ENCODE measurements around the gene MARCHF9.
A peak's percentile ranks its signal among the peaks of the same experiment; 100 is the strongest.

MARCHF9 gene

DNA sequence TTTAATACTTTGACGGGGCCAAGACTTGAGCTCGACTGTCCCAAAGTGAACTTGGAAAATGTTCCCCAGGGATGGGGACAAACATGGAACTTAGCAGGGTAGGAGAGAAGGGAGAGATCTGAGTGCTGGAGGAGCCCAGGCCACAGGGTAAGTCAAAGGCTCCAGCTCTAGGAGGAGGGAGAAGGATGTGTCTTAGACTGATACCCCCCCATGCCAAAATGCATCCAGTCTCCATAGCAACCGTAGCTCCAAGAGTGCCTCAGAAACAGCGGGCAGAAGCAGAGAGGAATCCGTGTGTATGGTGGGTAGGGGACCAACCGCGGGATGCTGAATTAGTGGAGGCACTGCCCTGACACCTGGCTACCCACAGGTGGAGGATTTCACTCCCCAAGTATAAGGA, 15.5 kb upstream of the MARCHF9 start:
- no peak for DNase-seq

DNA sequence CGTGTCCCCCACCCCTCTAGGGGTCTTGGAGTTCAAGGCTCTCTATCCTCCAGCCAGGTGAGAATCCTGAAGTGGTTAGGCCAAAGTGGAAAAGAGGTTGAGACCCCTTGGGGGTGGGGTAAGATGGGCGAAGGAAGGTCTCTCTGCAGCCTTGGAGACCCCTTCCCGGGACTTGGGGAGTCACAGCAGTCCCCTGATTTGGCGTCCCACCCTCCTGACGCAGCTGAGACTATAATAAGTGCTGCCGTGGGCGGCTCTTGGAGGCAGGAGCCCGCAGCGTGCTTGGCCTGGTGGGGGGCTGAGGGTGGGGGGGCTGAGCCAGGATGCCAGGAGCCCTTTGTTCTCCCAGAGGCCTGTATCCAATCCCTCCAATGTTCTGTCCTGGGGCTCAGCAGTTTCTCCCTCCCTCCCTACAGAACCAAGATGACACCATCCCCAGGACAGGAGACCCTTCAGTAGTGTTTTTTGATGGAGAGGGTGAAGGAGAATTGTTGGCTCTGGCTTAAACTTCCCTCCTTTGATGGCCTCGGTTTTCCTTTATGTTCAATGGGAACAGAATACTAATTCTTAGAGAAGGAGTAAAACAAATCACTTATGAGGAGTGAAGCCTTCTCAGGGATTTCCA, 14.9 kb upstream of the MARCHF9 start:
- no peak for DNase-seq

DNA sequence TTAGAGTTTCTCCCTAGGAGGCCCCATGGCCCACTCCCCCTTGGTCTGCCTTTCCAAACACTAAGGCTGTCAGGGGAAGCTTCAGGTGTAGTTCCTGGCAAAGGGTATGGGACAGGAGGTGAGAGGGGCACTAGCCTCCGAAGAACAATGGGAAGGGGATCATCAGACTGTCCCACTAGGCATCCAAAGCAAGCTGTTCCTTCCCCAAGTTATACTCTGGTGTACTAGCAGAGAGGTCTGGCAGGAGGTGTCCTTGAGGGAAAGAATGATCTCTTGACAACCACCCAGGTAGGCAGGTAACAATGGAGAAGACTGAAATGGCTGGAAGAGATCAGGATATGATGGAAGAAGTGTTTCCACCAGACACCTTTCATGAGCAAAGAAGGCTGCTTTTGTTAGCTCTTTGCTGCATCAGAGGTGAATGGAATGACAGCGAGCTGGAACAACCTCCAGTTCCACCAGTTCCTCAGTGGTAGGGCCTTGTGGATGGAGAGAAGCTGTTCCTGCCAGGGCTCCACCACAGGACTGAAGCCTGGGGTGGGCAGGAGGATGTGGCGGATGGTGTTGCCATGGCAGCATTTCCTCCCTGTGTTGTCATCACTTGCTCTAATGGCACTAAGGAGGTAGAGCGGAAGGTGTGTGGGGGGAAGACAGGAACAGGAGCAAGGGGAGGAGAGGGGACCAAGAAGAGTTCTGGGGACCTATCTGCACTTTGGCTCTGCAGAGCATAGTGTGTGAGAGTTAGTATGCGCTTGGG, 14.1 kb upstream of the MARCHF9 start:
- peak; percentile 72 for DNase-seq

DNA sequence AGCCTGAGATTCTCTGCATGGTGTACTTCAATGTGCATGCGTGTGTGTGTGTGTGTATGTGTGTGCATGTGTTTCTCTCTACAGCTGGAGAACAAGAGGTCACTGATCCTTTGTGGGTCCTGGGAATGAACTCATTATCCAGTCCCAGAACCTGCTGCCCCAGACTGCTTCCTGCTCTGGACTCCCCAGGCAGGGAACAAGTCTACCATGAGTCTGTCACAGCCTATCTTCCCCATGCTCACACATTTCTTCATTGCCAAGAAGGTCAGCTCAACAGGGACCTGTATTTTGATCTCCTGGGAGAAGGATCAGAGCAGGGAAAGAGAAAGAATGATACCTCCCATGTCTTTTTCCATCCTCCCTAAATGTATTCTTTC, 13.5 kb upstream of the MARCHF9 start:
- no peak for DNase-seq

DNA sequence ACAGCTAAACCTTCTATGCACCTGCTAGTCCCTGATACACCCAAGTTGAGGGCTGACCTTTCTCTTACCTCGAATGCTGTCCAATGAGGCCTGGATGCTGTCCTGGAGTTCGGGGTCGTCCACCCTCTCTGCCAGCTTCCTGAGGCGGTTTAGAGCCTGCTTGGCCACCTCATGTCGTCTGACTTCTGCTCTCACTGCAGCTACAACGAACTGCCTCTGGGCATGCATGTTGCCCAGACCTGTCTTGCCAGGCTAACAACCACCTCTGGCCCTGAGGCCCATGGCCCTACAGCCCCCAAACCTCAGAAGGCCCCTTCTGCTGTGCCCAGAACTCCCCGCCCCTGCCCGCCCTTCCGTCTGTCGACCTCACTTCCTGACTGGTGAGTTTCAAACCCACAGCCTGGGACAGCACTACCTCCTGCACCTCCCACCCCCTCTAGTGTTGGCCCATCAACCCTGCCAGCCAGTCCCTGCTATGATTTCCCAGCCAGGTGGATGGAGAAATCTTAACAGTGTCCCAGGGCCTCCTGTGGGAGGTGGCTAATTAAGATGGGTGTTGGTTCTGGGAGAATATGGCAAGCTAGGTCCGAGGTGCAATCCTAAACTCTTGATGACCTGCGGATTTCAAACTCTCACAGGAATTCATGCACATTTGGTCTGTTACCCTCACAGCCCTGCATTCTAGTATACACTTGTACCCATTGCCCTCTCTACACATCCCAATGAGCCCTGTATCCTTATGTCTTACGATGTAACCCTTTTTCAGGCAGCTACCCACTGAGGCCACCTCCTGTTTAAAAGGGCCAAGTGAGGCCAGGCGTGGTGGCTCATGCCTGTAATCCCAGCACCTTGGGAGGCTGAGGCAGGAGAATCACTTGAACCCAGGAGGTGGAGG, 12.8 kb upstream of the MARCHF9 start:
- DNase-seq: peak; percentile 74

DNA sequence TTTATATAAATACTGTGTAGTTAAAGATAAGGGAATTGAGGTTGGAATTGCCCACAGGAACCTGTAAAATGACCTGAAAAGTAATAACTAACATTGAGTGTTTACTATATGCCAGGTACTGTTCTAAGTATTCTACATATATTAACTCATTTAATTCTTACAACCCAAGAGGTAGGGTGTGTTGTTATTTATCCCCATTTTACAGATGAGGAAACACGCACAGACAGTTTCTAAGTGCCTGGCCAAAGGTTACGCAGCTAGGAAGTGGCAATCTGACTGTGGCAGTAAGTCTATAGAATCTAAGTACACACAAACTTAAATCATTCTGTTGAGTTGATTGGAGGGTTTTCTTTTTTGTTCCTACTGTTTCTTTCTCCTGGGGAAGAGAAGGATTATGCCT, 11.1 kb upstream of the MARCHF9 start:
- no peak for DNase-seq

DNA sequence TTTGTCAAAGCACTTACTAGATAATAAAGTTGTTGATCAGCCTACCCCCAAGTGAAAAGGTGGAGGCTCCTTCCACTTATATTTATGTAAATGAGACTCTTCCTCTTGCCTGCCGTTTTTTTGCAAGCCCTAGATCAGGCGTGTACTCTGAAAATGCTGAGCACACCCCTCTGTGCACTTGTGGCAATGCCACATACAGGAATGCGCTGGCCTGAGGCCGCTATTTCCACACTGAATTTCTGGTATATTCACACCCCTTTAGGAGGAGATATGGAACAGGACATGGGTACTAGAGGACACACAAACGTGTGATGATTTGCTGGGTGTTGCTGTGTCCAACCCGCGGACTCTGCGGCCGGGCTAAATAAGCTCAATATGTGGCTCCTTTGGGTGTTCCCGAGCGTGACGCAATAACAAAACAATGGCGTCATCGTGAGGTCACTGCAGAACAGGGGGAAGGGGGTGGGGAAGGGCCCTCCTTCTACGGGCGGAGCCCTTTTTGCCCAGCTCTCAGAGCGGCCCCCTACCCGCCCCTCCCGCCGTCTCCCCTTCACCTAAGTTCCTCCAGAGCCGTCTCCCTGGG, 10.6 kb upstream of the MARCHF9 start:
- peak; percentile 64 for DNase-seq

DNA sequence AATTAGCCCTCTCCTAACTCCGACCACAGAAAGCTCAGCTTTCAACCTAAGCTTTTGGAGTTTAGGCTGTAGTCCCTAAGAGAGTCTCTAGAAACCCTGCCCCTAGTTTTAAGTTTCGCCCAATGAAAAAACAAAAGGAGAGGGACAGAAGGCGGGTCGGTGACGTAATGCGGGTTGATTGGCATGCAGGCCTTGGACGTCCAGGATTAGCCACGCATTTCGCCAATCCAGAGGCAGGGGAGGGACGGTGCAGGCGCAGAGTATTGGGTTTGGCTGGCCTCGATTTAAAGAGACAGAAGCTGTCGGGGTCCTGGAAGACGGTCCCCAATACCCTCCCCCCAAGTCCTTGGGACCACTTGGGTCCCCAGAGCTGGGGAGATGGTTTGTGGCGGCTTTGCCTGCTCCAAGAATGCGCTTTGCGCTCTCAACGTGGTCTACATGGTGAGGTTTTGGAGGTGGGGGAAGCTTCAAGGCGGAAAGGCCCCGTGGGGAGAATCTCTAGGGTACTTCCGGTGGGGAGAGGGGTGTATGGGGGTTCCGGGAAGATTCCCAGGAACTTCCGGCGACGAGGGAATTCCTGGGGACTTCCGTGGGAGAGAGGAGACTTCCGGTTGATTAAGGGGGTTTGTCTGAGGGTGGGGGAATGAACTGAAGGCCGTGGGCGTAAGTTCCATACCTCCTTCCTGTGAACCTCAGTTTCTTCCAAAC, 10.0 kb upstream of the MARCHF9 start, which contains the start of gene TSPAN31:
Gene TSPAN31 (plus strand): TSS at position 263 of the 708 bp plus-strand sequence. CDS start 116 bp downstream, at position 379.
- DNase-seq: peak; percentile 94

DNA sequence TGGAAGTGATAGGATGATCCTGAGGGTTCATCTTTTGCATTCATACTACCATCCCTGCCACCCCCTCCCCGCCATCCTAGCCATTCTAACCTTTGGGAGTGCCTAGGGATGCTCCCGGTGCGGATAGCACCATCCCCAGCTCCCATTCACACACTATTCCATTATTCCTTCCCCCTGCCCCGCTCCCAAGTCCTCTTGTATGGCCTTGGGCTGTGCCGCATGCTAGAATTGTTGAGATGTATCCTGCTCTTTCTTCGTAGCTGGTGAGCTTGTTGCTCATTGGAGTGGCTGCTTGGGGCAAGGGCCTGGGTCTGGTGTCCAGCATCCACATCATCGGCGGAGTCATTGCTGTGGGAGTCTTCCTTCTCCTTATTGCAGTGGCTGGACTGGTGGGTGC, 9.4 kb upstream of the MARCHF9 start:
- DNase-seq: no peak

DNA sequence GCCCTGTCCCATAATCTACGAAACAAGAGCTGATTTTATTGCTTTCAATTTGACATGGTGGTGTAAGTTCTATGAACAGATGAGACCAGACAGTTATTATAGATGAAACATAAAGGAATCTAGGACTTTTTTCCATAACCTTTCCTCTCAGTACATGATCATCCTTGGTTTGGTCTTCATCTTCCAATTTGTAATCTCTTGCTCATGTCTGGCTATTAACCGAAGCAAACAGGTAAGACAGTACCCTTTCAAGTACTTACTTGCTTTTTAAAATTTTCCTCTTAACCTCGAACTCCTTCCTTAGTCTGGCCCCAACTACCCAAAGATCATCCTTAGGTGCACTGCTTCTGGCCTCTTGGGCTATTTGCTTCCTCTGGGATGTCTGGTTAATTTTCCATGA, 8.9 kb upstream of the MARCHF9 start:
- DNase-seq: no peak

DNA sequence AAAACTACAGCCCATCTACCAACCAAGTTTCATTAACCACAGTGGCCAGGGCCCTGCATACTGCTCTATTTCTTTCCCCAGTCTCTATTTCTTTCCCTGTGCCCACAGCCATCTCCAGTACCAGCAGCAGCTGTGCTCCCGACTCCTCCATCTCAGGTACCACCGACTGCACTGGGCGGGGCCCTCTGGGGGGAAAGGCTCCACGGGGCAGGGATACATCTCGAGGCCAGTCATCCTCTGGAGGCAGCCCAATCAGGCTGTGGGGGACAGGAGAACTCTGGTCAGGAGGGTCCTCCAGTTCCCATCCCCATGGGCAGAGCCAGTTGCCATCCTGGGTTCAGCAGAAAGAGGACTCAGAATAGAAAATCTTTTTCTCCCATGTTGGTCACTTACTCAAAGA, 5.8 kb upstream of the MARCHF9 start:
- no peak for DNase-seq

DNA sequence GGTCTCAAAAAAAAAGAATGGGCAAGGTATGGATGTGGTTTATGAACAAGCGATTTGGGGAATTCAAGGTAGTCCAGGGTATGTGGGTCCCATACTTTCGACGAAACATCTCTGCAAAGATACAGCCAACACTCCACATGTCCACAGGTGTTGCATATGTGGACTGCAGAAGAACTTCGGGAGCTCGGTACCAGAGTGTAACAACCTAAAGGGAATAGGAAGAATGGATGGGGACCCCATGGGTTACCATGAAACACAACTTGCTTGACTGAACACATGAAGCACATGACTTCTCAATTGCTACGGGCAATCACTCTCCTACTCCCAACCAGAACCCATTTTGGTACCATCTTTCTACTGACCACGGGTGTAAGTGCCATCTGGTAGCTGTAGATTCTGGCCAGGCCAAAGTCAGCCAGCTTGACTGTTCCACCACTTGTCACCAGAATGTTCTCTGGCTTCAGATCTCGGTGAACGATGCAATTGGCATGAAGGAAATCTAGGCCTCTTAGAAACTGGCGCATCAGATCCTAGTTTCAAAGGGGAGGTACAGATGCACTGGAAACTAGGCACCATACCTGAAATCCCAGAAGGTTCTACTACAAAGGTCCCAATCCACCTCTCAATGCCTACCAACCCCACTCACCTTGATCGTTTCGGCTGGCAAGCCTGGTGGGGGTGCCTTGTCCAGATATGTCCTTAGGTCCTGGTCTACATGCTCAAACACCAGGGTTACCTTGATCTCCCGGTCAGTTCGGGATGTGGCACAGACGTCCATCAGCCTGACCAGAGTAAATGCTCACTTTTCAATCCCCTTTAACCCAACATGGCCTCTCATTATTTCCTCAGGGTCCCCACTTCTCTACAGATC, 4.1 kb upstream of the MARCHF9 start:
- DNase-seq: no peak

DNA sequence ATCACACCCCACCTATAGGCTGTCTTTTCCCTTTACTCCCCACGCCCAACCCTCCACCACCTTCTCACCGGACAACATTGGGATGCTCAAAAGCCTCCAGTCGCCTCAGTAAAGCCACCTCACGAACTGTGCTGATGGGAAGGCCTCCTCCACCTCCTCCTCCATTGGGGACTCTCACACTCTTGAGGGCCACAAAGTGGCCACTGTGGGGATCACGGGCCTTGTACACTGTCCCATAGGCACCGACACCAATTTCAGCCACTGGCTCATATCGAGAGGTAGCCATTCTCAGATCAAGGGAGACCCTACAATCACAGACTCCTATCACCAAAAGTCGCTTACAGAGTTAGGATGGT, 3.5 kb upstream of the MARCHF9 start:
- DNase-seq: no peak

DNA sequence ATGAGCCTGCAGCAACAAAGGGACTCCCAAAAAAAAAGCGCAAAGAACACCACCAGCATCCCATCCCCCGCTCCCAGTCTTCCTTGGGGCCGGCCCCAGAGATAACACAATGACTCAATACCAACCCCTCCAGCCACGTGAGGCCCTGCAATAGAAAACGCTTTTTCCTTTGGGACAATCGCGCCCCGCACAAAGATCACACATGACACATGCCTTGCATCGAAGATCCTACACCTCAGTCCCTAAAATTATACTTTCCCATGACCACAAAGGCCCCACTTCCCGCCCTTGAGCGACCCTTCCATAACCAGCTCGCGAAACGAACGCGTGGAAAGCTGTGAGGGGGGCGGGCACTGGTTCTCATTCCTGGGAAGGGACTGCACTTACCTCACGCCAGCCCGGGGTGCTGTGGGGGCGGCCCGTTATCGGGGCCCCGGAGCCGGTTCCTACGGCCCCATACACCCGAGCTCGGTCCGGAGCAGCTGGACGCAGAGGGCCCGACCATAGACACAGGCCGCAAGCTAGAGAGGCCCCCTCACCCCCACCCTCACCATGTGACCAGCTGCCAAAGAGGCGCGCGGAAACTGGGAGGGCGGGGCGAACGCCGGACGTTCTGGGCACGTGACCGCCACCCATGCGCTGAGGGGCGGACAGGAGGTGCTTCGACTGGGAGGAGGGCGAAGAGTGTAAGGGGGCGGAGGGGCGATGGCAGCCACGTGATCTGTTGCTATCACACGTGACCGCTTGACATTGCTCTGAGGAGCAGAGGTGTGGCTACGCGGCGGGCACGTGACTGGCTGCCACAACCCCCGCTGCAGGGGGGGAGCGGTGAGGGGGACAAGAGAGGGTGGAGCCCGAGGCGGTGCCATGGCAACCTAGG, 2.9 kb upstream of the MARCHF9 start, which contains the start of gene CDK4:
Gene CDK4 (minus strand): TSS at position 523 of the 880 bp plus-strand sequence. CDS start 593 bp downstream, outside the sequence.
- peak; percentile 97 for DNase-seq

DNA sequence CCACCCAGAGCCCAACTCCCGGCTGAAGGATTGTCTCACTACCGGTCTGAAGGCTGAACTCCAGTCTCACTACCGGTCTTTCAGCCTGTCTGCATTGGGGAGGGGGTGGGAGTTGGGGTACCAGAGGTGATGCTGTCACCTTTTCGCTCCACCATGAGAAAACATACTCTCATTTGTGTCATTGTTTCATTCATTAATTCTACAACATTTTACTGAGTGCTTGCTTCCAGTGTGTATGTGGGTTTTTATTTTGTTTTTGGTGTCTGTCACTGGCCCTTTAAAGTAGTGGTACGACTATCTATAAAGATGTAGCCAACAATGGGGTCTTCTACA, 2.3 kb upstream of the MARCHF9 start:
- no peak for DNase-seq

DNA sequence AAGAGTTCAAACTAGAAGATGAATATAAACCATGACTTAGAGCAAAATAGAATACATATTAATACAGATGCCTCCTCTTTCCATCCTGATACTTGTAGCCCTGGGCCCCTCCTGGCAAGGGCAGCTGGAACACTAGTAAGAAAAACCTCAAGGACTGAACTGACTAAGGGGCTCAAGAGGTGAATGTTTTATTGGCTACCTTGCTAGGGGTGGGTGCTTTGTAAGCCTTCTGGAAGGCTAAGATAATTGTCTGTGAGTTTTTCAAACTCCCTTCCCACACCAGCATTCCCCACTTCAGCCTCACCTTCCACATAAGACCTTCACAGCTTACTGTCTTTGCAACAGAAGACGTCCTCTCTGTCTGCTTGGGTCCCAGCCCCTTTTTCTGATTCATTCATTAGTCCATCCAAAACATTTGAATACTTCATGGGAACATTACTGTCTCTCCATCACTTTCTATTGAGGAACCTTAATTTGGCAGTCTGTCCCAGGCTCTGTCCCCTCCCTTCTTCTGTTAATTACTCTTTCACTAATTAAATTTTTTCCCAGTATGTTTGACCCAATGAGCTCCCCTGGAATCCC, 1.1 kb upstream of the MARCHF9 start:
- DNase-seq: no peak

DNA sequence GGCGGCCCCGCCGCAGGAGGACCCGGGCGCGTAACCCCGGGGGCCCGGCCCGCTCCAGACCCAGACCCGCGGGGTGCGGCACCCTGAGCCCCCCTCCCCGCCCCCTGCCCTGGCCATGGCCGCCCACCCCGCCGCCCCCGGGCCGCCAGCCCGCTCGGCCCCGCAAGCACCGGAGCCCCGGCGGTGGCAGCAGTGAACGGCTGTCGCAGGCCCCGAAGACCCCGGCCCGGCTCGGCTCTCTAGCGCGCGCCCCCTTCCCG, 221 bp downstream of the MARCHF9 start:
- no peak for DNase-seq

DNA sequence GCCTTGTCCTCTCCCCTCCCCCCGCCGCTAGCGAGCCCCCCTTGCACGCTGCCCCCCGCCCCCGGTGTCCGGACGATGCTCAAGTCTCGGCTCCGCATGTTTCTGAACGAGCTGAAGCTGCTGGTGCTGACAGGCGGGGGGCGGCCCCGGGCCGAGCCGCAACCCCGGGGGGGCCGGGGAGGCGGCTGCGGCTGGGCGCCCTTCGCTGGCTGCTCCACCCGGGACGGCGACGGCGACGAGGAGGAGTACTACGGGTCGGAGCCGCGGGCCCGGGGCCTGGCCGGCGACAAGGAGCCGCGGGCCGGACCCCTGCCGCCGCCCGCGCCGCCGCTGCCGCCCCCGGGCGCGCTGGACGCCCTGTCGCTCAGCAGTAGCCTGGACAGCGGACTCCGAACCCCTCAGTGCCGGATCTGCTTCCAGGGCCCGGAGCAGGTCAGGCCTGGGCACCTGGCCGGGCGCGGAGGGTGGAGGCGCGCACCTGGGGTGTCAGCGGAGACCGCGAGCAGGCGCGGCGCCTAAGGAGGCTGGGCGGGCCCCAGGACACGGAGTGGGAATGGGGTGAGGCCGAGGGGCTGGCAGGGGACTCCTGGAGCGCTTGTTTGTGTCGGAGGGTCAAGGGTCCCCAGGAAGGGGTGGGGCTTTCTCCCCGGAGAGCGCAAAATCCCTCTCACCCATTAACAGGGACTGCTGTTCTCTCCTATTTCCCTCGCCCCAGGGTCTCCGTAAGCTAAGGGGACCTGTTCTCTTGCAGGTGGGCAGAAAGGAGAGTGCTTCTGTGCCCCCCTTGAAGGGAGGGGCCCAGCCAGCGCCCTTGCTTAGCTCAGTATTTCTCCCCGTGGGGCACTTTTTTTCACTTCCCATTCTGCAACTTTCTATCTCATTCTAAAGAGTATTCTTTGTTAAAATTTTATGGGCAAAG, 810 bp downstream of the MARCHF9 start:
- DNase-seq: peak; percentile 45

Data from activated CD8-positive, alpha-beta memory T cell treated with anti-CD3 and anti-CD28 coated beads, Interleukin-2, amount 50 U/mL, for 4 hours (primary cell).